B cell (primary cell): ENCODE results near the gene PLAC9. TPM values are rescaled to one million over a fixed set of nuclear protein-coding genes. Genes with fewer than 3 reads are reported as not detected.

Experiments
- ATAC-seq: fragments of 200-7000 bp; cut with Tn5 transposase; one replicate; pipeline ENCODE4 v1.10.0; 2021; ENCODE audit warnings: low read depth, mild to moderate bottlenecking, moderate number of reproducible peaks, moderate library complexity
- CTCF ChIA-PET: fragments of 350-600 bp; sonication (Branson Sonifier 250); formaldehyde crosslinking; loops from one replicate; lab custom pipeline; 2021; ENCODE audit warnings: antibody characterized with exemption, inconsistent platforms; lab: Charles Lee
- POLR2A ChIA-PET: fragments of 350-600 bp; sonication (Branson Sonifier 250); formaldehyde crosslinking; loops from one replicate; lab custom pipeline; 2021; ENCODE audit warnings: antibody characterized with exemption; lab: Charles Lee
- DNase-seq: peaks from one replicate; pipeline ENCODE4 v3.0.0; 2013
- H2AFZ ChIP-seq: 2 replicates; pipeline ENCODE4 v1.6.1; 2012; ENCODE audit warnings: mild to moderate bottlenecking, low read depth, low read length; ENCODE audit not compliant: insufficient read depth, poor library complexity, severe bottlenecking
- H3K27ac ChIP-seq, 2 donors: 1 replicate in 1 of 2; 2 replicates in 1 of 2; pipeline ENCODE4 v1.5.1; 2012 to 2013; ENCODE audit warnings: low read length in 2 of 2, mild to moderate bottlenecking in 2 of 2, moderate library complexity in 1 of 2
- H3K27me3 ChIP-seq, 4 experiments: fragments of 200-600 bp in 1 of 4; sonication (generic) in 1 of 4; replicated peaks in 1 of 4; 1 replicate in 2 of 4; 2 replicates in 2 of 4; pipeline versions ENCODE4 v1.6.1 to v1.7.0; 2013 to 2016; ENCODE audit warnings: low read length in 3 of 4, mild to moderate bottlenecking in 2 of 4, mixed read lengths in 1 of 4, moderate library complexity in 1 of 4; ENCODE audit not compliant: insufficient read depth in 4 of 4, control insufficient read depth in 3 of 4; ENCODE audit errors: control extremely low read depth in 1 of 4
- H3K36me3 ChIP-seq, 2 experiments: replicated peaks in 1 of 2; 1 replicate in 1 of 2; 2 replicates in 1 of 2; pipeline versions ENCODE4 v1.6.1 to v1.7.1; 2013; ENCODE audit warnings: low read length in 1 of 2; ENCODE audit not compliant: insufficient read depth in 2 of 2, control insufficient read depth in 1 of 2; ENCODE audit errors: control extremely low read depth in 1 of 2, extremely low read depth in 1 of 2
- H3K4me1 ChIP-seq, 2 donors: fragments of 200-600 bp in 1 of 2; sonication (generic) in 1 of 2; 1 replicate in 1 of 2; 2 replicates in 1 of 2; pipeline versions ENCODE4 v1.5.1 to v1.6.1; 2013 to 2017; ENCODE audit warnings: low read length in 2 of 2; ENCODE audit not compliant: control insufficient read depth in 2 of 2, insufficient read depth in 2 of 2
- H3K4me2 ChIP-seq: replicated peaks from 2 replicates; pipeline ENCODE3; 2012; ENCODE audit warnings: mild to moderate bottlenecking, low read depth, low read length; ENCODE audit not compliant: poor library complexity, severe bottlenecking
- H3K4me3 ChIP-seq, 5 experiments: fragments of 200-600 bp in 1 of 5; sonication (generic) in 1 of 5; 1 replicate in 3 of 5; 2 replicates in 2 of 5; pipeline versions ENCODE4 v1.5.1 to v1.7.0; 2011 to 2016; ENCODE audit warnings: low read length in 4 of 5, mild to moderate bottlenecking in 4 of 5, low read depth in 2 of 5, control low read depth in 1 of 5, moderate library complexity in 1 of 5; ENCODE audit not compliant: insufficient read depth in 1 of 5; ENCODE audit errors: control extremely low read depth in 1 of 5, extremely low read depth in 1 of 5
- H3K79me2 ChIP-seq: fragments of 200-600 bp; sonication (generic); one replicate; pipeline ENCODE4 v1.6.0; 2016; ENCODE audit warnings: low read length; ENCODE audit not compliant: control insufficient read depth, insufficient read depth
- H3K9ac ChIP-seq: fragments of 200-600 bp; sonication (generic); 2 replicates; pipeline ENCODE4 v1.6.1; 2017; ENCODE audit warnings: mild to moderate bottlenecking, low read length, moderate library complexity
- H3K9me3 ChIP-seq, 3 donors: one replicate each; pipeline versions ENCODE4 v1.6.1 to v1.7.1; 2013; ENCODE audit warnings: low read length in 2 of 3; ENCODE audit not compliant: control insufficient read depth in 2 of 3, insufficient read depth in 1 of 3; ENCODE audit errors: control extremely low read depth in 1 of 3
- H4K20me1 ChIP-seq: 2 replicates; pipeline ENCODE4 v1.6.0; 2012; ENCODE audit warnings: mild to moderate bottlenecking, low read length; ENCODE audit not compliant: insufficient read depth, control insufficient read depth, poor library complexity, severe bottlenecking
- H3K27ac Mint-ChIP-seq: one replicate; pipeline ENCODE4 v1.8.0; 2021; ENCODE audit warnings: mixed read lengths
- H3K27me3 Mint-ChIP-seq: one replicate; pipeline ENCODE4 v1.8.0; 2021; ENCODE audit warnings: mixed read lengths
- H3K4me1 Mint-ChIP-seq: one replicate; pipeline ENCODE4 v1.8.0; 2021; ENCODE audit warnings: mixed read lengths
- H3K4me3 Mint-ChIP-seq: one replicate; pipeline ENCODE4 v1.8.0; 2021; ENCODE audit warnings: mixed read lengths
- H3K9me3 Mint-ChIP-seq: one replicate; pipeline ENCODE4 v1.8.0; 2022; ENCODE audit warnings: mixed read lengths; ENCODE audit not compliant: insufficient read depth
- EZH2 ChIP-seq: IDR thresholded peaks from 2 replicates; pipeline ENCODE4 v1.6.1; 2012; ENCODE audit warnings: borderline replicate concordance, low read depth, mild to moderate bottlenecking, moderate library complexity, low read length; ENCODE audit not compliant: insufficient read depth, poor library complexity, severe bottlenecking
- WGBS: methylation state at CpG from one replicate; pipeline ENCODE4 v1.1.5; 2013; ENCODE audit warnings: missing lambda C conversion rate; ENCODE audit not compliant: insufficient coverage; 5-methylcytosine and 5-hydroxymethylcytosine counted together
- intact Hi-C: fragments of 100-400 bp; cut with micrococcal nuclease; formaldehyde crosslinking; loops from one replicate; pipeline ENCODE4 v1.10.0; 2022
- polyA plus RNA-seq: library from polyadenylated mRNA; depleted of rRNA; stranded (reverse); fragments of >200 nt; gene quantifications from 2 replicates; pipeline ENCODE4 v1.2.3, GENCODE V29; 2012
- total RNA-seq, 2 donors: library from RNA; stranded (reverse); fragments of 120-200 nt in 1 of 2; gene quantifications; 1 replicate in 1 of 2; 2 replicates in 1 of 2; pipeline versions ENCODE4 v1.2.3 to v1.2.4, GENCODE V29; 2013 to 2022
- TF ChIP-seq, protein P1 (sequence below): fragments of 200-600 bp; IDR thresholded peaks from one replicate; pipeline ENCODE4 v1.8.0; 2022; ENCODE audit warnings: antibody characterized with exemption, mild to moderate bottlenecking

Gene PLAC9
- total and polyA plus RNA-seq, 2 donors (not counting 1 experiment from before 2014, with no cell fraction given), result not detected

DNA sequence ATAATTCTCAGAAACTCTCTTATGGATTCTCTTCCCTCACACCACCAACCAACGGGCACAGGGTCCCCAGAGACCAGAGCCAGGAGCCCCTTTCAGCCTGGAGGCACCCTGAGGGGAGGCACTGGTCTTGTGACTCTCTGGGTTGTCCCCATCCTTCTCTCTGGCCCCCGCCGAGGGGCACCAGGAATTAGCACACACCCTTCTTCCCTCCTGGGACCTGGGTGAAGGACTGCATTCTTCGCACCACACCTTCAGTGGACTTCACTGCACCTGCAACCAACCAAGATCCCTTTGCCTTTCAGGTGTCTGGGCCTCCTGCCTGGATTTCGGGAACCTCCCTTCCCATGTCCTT, 22.1 kb downstream of the PLAC9 start:
- POLR2A ChIA-PET, result interaction anchor here (0.6 kb wide), 1 partner anchor 107 kb away, joined by 9 read pairs; no protein-coding TSS in a partner anchor
- ATAC-seq, result no peak
- Mint-ChIP-seq H3K27me3 (no peaks in the 10 kb centered on the region), H3K4me1 (no peaks in the 10 kb centered on the region), H3K27ac (no peak overlapping the region), H3K9me3 (no peaks in the 10 kb centered on the region), H3K4me3 (no peak overlapping the region)
- H3K4me1 ChIP-seq, result no peaks in the 10 kb centered on the region
- intact Hi-C loops, result no loop called here
- no peak overlapping the region for H3K4me3 ChIP-seq
- H3K9ac ChIP-seq, result no peak overlapping the region
- H3K79me2 ChIP-seq, result no peaks in the 10 kb centered on the region
- CTCF ChIA-PET, result interaction anchor here (1.0 kb wide), 1 partner anchor 68 kb away, joined by 3 read pairs; no protein-coding TSS in a partner anchor
- H3K27ac ChIP-seq, result no peak overlapping the region
- H3K27me3 ChIP-seq, result no peaks in the 10 kb centered on the region
- 87% methylated on average over 3 of the region's 5 CpGs for WGBS
- H4K20me1 ChIP-seq, result no peaks in the 10 kb centered on the region
- no peak for TF ChIP-seq EZH2
- TF ChIP-seq, protein P1, sequence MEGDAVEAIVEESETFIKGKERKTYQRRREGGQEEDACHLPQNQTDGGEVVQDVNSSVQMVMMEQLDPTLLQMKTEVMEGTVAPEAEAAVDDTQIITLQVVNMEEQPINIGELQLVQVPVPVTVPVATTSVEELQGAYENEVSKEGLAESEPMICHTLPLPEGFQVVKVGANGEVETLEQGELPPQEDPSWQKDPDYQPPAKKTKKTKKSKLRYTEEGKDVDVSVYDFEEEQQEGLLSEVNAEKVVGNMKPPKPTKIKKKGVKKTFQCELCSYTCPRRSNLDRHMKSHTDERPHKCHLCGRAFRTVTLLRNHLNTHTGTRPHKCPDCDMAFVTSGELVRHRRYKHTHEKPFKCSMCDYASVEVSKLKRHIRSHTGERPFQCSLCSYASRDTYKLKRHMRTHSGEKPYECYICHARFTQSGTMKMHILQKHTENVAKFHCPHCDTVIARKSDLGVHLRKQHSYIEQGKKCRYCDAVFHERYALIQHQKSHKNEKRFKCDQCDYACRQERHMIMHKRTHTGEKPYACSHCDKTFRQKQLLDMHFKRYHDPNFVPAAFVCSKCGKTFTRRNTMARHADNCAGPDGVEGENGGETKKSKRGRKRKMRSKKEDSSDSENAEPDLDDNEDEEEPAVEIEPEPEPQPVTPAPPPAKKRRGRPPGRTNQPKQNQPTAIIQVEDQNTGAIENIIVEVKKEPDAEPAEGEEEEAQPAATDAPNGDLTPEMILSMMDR, result no peak
- peaks cover 1 to 77% of the 10 kb centered on the region in 2 experiments for H3K36me3 ChIP-seq
- no peak overlapping the region for H2AFZ ChIP-seq
- H3K9me3 ChIP-seq, result peaks cover 0 to 4% (median 0%) of the 10 kb centered on the region in 3 donors
- H3K4me2 ChIP-seq, result no peak overlapping the region
- no peak for DNase-seq

DNA sequence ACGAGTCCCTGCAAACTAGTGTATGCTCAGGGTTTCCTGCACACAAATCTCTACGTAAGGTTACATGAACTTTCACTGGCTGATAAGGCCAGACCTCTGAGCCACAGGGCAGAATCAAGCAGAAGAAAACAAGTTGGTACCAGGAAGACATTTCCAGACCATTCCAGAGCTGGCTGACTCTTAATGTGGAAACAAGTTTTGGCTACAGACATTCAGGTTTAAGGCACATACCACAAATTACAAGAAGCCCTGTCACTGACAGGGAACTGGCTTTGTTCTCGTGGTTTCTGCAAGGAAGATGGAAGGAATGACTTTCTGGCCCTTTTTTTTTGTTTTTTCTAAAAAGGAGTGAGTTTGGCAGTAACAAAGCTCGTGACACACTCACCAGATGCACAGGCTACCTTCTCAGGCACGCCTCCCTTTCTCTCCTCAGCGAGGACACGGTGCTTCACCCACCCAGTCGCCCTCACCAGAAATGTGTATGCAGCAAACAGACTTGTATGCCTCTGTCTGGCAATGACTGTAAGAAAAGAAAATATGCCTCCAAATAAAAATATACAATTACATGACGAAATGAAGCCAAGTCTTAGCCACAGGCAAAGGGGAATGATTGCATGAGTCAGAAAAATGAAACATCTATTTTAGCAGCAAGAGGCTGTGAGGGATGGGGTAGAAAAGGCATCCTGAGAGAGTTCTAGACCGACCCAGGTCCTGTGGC, 22.6 kb downstream of the PLAC9 start:
- no peaks in the 10 kb centered on the region for H3K79me2 ChIP-seq
- ChIA-PET POLR2A (interaction anchor here (0.6 kb wide), 1 partner anchor 108 kb away, joined by 9 read pairs; no protein-coding TSS in a partner anchor), CTCF (interaction anchor here (1.0 kb wide), 1 partner anchor 68 kb away, joined by 3 read pairs; no protein-coding TSS in a partner anchor)
- ATAC-seq (no peak), DNase-seq (no peak)
- intact Hi-C loops, result no loop called here
- 97% methylated on average over 7 of the region's 10 CpGs for WGBS
- TF ChIP-seq, protein P1, result no peak
- TF ChIP-seq EZH2, result no peak
- Mint-ChIP-seq H3K27ac (no peak overlapping the region), H3K4me3 (no peak overlapping the region), H3K27me3 (no peaks in the 10 kb centered on the region), H3K4me1 (no peaks in the 10 kb centered on the region), H3K9me3 (no peaks in the 10 kb centered on the region)
- H3K9ac ChIP-seq, result no peak overlapping the region
- no peaks in the 10 kb centered on the region for H3K27me3 ChIP-seq
- H2AFZ ChIP-seq, result no peak overlapping the region
- H3K4me2 ChIP-seq, result no peak overlapping the region
- no peaks in the 10 kb centered on the region for H3K4me1 ChIP-seq
- H3K4me3 ChIP-seq, result no peak overlapping the region
- no peaks in the 10 kb centered on the region for H4K20me1 ChIP-seq
- H3K36me3 ChIP-seq, result peaks cover 1 to 83% of the 10 kb centered on the region in 2 experiments
- no peak overlapping the region for H3K27ac ChIP-seq
- H3K9me3 ChIP-seq, result no peaks in the 10 kb centered on the region
